ENCODE measurements around the gene FER.

Gene FER

DNA sequence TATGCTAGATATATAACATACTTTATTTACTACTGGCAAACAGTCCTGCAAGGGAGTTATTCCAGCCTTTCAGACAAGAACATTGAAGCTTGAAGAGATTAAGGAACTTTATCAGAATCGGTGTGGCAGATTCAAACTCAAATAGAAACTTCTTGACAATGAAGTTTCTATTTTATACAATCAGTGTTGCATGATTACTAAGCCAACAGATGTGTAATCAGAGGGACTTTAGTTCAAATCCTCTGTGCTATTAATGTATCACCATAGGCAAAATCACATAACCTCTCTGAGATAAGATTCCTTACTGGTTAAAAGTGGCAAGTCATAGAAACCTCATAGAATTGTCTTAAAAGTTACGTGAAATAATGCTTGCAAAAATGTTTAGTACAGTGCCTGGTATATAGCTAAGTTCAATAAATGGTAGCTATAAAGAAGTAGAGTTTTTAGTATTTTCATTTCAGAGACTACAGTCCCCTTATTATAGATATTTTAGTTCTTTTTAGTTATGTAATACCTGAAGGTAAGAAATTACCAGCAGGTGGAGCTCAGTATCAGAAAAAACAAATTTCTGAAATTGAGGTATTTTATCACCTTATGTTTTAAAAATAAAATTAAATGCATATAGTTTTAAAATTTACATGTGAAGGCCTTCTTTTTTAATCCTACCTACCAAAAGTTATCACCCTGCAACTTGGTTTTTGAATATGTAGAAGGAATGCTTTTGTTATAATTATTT, 172.1 kb downstream of the FER start:
- Histone ChIP-seq H3K27ac (no peak overlapping the region), H3K4me3 (ENCODE audit: low read depth in 1 of 2, low read length in 1 of 2) (no peak overlapping the region), H3K9me3 (no peaks in the 10 kb centered on the region), H3K36me3 (no peaks in the 10 kb centered on the region), H3K27me3 (no peaks in the 10 kb centered on the region), H3K4me1 (ENCODE audit: control insufficient read depth in 1 of 2, insufficient read depth in 1 of 2, low read depth in 1 of 2, low read length in 1 of 2) (no peaks in the 10 kb centered on the region)
- TF ChIP-seq, protein P1, sequence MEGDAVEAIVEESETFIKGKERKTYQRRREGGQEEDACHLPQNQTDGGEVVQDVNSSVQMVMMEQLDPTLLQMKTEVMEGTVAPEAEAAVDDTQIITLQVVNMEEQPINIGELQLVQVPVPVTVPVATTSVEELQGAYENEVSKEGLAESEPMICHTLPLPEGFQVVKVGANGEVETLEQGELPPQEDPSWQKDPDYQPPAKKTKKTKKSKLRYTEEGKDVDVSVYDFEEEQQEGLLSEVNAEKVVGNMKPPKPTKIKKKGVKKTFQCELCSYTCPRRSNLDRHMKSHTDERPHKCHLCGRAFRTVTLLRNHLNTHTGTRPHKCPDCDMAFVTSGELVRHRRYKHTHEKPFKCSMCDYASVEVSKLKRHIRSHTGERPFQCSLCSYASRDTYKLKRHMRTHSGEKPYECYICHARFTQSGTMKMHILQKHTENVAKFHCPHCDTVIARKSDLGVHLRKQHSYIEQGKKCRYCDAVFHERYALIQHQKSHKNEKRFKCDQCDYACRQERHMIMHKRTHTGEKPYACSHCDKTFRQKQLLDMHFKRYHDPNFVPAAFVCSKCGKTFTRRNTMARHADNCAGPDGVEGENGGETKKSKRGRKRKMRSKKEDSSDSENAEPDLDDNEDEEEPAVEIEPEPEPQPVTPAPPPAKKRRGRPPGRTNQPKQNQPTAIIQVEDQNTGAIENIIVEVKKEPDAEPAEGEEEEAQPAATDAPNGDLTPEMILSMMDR (IDR thresholded peaks at IDR 0.05): no peak

GRCh38 chr5:108924457-108924961, 176.8 kb downstream of the FER start:
- no peak overlapping the region for H3K4me3 ChIP-seq (ENCODE audit: low read depth in 1 of 2, low read length in 1 of 2)
- H3K27ac ChIP-seq: no peak overlapping the region
- no peaks in the 10 kb centered on the region for H3K9me3 ChIP-seq
- TF ChIP-seq, protein P1 (IDR thresholded peaks at IDR 0.05): no peak
- no peaks in the 10 kb centered on the region for H3K36me3 ChIP-seq
- no peaks in the 10 kb centered on the region for H3K4me1 ChIP-seq (ENCODE audit: control insufficient read depth in 1 of 2, insufficient read depth in 1 of 2, low read depth in 1 of 2, low read length in 1 of 2)
- no peaks in the 10 kb centered on the region for H3K27me3 ChIP-seq

- H3K27me3 ChIP-seq: no peaks in the 10 kb centered on the region
- TF ChIP-seq, protein P1 (IDR thresholded peaks at IDR 0.05): no peak
- no peaks in the 10 kb centered on the region for H3K4me1 ChIP-seq (ENCODE audit: control insufficient read depth in 1 of 2, insufficient read depth in 1 of 2, low read depth in 1 of 2, low read length in 1 of 2)
- no peak overlapping the region for H3K27ac ChIP-seq
- H3K4me3 ChIP-seq (ENCODE audit: low read depth in 1 of 2, low read length in 1 of 2): no peak overlapping the region
- no peaks in the 10 kb centered on the region for H3K36me3 ChIP-seq
- H3K9me3 ChIP-seq: no peaks in the 10 kb centered on the region
Measured at GRCh38 chr5:108925073-108925472, 177.4 kb downstream of the FER start.

DNA sequence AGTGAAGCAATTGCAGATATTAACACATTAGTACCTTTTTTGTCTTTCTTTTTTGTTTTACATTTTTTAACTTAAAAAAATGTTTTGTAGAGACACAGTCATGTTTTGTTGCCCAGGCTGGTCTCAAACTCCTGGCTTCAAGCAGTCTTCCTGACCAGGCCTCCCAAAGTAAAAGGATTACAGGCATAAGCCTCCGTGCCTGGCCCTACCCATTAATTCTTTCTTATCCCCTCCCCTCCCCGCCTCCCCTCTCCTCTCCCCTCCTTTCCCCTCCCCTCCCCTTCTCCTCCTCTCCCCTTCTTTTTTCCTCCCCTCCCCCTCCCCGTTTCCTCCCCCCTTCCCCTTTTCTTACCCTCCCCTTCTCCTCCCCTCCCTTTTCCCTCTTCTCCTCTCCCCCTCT, 182.4 kb downstream of the FER start:
- Histone ChIP-seq H3K4me1 (ENCODE audit: control insufficient read depth in 1 of 2, insufficient read depth in 1 of 2, low read depth in 1 of 2, low read length in 1 of 2) (no peaks in the 10 kb centered on the region), H3K36me3 (no peaks in the 10 kb centered on the region), H3K27ac (no peak overlapping the region), H3K4me3 (ENCODE audit: low read depth in 1 of 2, low read length in 1 of 2) (no peak overlapping the region), H3K27me3 (no peaks in the 10 kb centered on the region), H3K9me3 (no peaks in the 10 kb centered on the region)
- TF ChIP-seq, protein P1 (IDR thresholded peaks at IDR 0.05): no peak

DNA sequence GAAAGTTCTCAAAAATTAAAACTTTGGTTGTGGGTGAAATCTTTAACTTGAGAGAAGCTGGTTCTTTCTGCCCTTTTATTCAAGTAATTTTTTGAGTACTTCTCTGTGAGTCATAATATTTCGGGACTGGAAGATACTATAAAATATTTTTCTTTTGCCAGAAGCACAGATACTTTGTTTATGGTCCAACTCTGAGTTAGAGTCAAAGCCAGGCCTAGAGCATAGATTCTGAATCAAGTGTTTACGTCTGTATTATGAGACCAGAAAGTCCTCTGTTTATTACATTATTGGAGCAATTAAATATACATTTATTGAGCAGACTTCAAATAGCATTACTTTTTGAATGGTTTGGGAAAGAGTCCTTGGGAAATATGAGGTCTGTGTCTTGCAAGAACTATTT, 187.9 kb downstream of the FER start:
- TF ChIP-seq, protein P1 (IDR thresholded peaks at IDR 0.05): no peak
- H3K27me3 ChIP-seq: no peaks in the 10 kb centered on the region
- no peaks in the 10 kb centered on the region for H3K36me3 ChIP-seq
- H3K9me3 ChIP-seq: no peaks in the 10 kb centered on the region
- no peaks in the 10 kb centered on the region for H3K4me1 ChIP-seq (ENCODE audit: control insufficient read depth in 1 of 2, insufficient read depth in 1 of 2, low read depth in 1 of 2, low read length in 1 of 2)
- H3K27ac ChIP-seq: no peak overlapping the region
- H3K4me3 ChIP-seq (ENCODE audit: low read depth in 1 of 2, low read length in 1 of 2): no peak overlapping the region
